Umbilical cord (tissue), 2 donors: Measurements from ENCODE around the gene KCNJ4. TPM values are rescaled to one million over a fixed set of nuclear protein-coding genes. Genes with fewer than 3 reads are reported as not detected.

Experiments used
- DNase-seq: peaks from one replicate; pipeline ENCODE4 v3.0.0-alpha.2; 2015; ENCODE audit warnings: low spot score
- total RNA-seq: library from RNA; depleted of rRNA; stranded (reverse); fragments of >200 nt; gene quantifications from one replicate; pipeline ENCODE4 v1.2.3, GENCODE V29; 2014; ENCODE audit warnings: low replicate concordance; ENCODE audit not compliant: insufficient read depth

The KCNJ4 gene
- not detected for total RNA-seq

GRCh38 chr22:38455076-38455529 is at the start of gene KCNJ4:
Gene KCNJ4 (minus strand): TSS chr22:38455199. CDS start chr22:38428132, 27,067 bp downstream.
- no peak for DNase-seq

GRCh38 chr22:38503021-38503420 is 48.0 kb upstream of the KCNJ4 start:
- no peak for DNase-seq

GRCh38 chr22:38501797-38502672 is 47.0 kb upstream of the KCNJ4 start:
- DNase-seq, result no peak

GRCh38 chr22:38497869-38498268 is 42.9 kb upstream of the KCNJ4 start:
- DNase-seq, result no peak

GRCh38 chr22:38494939-38495338 is 39.9 kb upstream of the KCNJ4 start:
- DNase-seq, result no peak

GRCh38 chr22:38494498-38494897 is 39.5 kb upstream of the KCNJ4 start:
- no peak for DNase-seq

GRCh38 chr22:38491707-38492348 is 36.8 kb upstream of the KCNJ4 start:
- DNase-seq, result no peak

DNA sequence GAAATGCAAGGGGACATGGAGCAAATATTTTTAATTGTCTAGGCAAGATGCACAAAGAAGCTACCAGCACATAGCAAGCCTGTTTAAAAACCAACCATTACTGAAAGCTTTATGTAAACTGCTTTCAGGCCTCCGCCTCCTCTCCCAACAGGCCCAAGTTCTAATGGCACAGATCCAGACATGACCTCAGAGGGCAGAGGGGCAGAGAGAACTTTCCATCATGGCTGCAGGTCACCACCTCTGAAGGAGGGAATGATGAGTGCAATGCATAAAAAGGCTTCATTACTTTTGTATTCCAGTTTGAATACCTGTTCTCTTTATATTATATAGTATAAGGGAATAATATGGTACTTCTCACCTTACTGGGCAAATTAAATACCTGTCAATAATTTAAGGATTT is 35.9 kb upstream of the KCNJ4 start:
- DNase-seq, result peak; percentile 68

- no peak for DNase-seq
Observed at GRCh38 chr22:38490475-38490874, 35.5 kb upstream of the KCNJ4 start.

- DNase-seq, result no peak
Observed at GRCh38 chr22:38489561-38490145, 34.7 kb upstream of the KCNJ4 start.

- DNase-seq, result no peak
Observed at GRCh38 chr22:38489142-38489541, 34.1 kb upstream of the KCNJ4 start.

DNA sequence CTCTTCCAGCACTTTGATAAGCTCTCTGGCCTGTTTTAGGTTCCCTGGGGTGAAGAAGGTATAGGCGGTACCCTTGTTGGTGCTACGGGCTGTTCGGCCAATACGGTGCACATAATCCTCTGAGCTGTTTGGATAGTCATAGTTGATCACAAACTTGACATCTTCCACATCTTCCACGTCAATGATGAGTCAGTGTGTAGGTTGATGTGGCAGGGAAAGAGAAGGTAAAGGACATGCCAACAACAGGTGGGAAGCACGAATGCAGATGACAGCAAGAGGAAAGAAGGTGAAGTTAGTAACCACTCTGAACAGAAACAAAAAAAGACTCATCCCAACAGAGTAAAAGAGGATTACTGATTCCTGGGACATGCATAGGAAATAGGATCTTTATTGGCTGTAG is 32.9 kb upstream of the KCNJ4 start:
- DNase-seq, result no peak

GRCh38 chr22:38485783-38486182 is 30.8 kb upstream of the KCNJ4 start:
- no peak for DNase-seq

GRCh38 chr22:38484244-38484643 is 29.2 kb upstream of the KCNJ4 start:
- DNase-seq, result no peak

DNA sequence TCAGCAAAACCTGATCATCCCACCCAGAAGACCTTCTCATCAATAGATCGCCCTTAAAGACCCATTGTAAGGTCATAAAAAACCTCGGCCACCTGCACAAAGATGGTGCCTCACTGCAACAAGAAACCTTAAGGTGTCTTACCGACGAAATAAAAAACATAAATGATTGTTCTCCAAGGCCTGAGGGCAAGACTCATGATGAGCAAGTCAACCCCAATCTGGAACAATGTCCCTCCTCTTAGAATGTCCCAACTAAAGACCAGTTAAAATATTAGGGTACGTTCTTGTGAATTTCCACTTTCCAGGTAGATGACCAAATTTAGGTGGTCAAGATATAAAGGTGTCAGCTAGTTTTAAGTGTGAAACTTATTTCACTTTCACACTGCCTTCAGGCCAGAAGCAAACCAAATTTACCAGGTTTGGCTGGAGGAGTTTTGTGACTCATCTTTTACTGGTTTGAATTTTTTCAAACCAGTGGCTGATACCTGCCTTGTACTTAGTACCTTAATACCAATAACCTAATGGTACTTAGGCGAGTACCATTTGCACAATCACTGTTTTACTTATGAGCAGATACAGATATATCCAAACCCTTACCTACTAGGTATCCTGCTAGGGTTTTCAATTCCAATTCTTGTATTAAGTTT is 27.8 kb upstream of the KCNJ4 start:
- DNase-seq, result no peak

DNA sequence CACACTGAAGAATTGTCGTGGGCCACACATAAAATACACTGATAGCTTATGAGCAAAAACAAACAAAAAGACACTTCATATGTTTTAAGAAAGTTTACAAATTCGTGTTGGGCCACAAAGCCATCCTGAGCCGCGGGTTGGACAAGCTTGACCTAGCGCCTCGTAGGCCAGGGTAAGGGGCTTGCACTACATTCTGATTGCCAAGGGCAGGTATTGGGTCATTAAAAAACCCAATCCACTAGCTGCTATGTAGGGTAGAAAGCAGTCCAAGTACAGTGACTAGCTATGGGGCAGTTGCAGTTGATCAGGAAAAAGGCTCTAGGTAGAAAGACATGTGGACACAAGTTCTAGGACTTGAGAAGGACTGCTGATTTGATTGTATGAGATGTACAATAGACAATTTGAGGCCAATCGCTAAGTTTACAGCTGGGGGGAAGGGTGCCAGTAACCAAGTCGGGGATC is 26.9 kb upstream of the KCNJ4 start:
- DNase-seq, result no peak

GRCh38 chr22:38481162-38481870 is 26.3 kb upstream of the KCNJ4 start:
- DNase-seq, result no peak

GRCh38 chr22:38479096-38479837 is 24.3 kb upstream of the KCNJ4 start:
- no peak for DNase-seq

DNA sequence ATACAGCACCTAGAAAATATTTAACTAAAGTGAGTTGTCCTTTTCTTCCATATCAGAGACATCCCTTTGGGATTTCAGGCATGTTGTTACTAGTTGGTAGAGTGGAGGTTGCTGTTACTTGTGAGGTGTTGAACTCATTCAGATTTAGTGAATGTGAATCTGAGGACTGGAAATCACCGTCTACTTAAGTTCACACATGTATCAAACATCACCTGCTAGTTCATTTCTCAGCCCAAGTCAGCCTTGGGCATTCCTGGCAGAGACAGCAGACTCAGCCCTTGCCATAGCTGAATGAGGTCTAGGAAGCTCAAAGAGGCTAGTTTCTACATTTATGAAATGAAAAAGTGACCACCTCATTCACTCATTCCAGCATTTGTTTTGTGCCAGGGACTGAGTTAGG is 22.6 kb upstream of the KCNJ4 start:
- DNase-seq, result no peak

DNA sequence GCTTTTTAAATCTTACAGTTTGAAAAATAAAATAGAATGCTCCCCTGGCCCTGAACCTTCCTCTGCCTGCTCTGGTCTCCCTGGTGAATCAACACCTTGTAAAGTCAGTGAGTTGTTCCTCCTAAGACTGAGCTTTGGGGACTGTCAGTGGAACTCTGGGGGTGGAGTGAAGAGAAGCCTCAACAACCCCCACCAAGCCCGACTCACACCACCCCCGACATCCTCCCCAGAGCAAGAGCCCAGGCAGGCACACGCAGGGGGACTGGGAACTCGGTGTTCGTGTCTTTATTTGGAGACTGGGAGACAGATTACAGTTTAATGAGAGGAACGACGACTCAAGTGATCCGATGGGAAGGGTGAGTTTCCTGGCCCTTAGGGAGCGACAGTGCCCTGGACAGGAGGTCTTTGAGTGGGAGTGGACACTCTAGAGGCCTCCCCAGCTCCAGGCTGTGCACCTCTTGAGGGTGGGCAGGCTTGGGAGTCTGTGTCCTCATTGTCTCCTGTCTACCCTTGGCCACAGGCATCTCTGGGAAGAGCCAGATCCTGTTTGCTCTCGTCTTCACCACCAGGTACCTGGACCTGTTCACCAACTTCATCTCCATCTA is 19.1 kb upstream of the KCNJ4 start:
- DNase-seq, result no peak
